ENCODE measurements around the gene MOB1B. TPM values are rescaled to one million over a fixed set of nuclear protein-coding genes. Genes with fewer than 3 reads are reported as not detected.

The MOB1B gene
- total and polyA plus RNA-seq, 2 experiments from 2014 or later: 7.9 to 30.2 TPM

GRCh38 chr4:71006203-71006907, 104.2 kb downstream of the MOB1B start:
- Histone ChIP-seq H2AFZ (no peak overlapping the region), H3F3A (replicated peaks; ENCODE audit: low read depth) (no peaks in the 10 kb centered on the region), H3K27me3 (ENCODE audit: insufficient read depth) (no peaks in the 10 kb centered on the region), H3K4me1 (ENCODE audit: insufficient read depth) (peaks cover 36% of the 10 kb centered on the region), H4K20me1 (replicated peaks; ENCODE audit: insufficient read depth) (peaks cover 13% of the 10 kb centered on the region), H3K4me2 (no peak overlapping the region), H3K4me3 (no peak overlapping the region), H3K79me2 (replicated peaks; ENCODE audit: insufficient read depth) (peaks cover 76% of the 10 kb centered on the region), H3K27ac (ENCODE audit: low read depth) (no peak overlapping the region), H3K9me2 (ENCODE audit: insufficient read depth) (no peaks in the 10 kb centered on the region), H3K36me3 (ENCODE audit: insufficient read depth) (no peaks in the 10 kb centered on the region; the same call in 1 of the 2 replicates)
- peaks cover 7% of the 10 kb centered on the region for H3K27me3 Mint-ChIP-seq (ENCODE audit: insufficient read depth, low read depth, poor library complexity)
- H3K4me3 Mint-ChIP-seq: no peak overlapping the region
- H3K4me1 Mint-ChIP-seq: peaks cover 50% of the 10 kb centered on the region
- H3K27ac Mint-ChIP-seq: no peak overlapping the region
- peaks cover 26% of the 10 kb centered on the region for H3K36me3 Mint-ChIP-seq (ENCODE audit: low read depth)
- H3K9me3 Mint-ChIP-seq: peaks cover 9% of the 10 kb centered on the region; the same call in 2 of the 3 replicates
- TF ChIP-seq REST (IDR thresholded peaks at IDR 0.05; ENCODE audit: unreplicated experiment) (no peak), ZNF462 (CRISPR knock-in tag; IDR thresholded peaks at IDR 0.05) (no peak), EZH2 (IDR thresholded peaks at IDR 0.05; ENCODE audit: low read depth, unreplicated experiment) (no peak), EZH2phosphoT487 (IDR thresholded peaks at IDR 0.05; ENCODE audit: unreplicated experiment) (no peak), ZNF331 (CRISPR knock-in tag; IDR thresholded peaks at IDR 0.05; ENCODE audit: low read depth) (no peak), CTCF (conservative IDR thresholded peaks at IDR 0.05; ENCODE audit: low read depth in 2 of 2) (no peak), CREB1 (CRISPR knock-in tag; IDR thresholded peaks at IDR 0.05; ENCODE audit: low read depth) (no peak), ZNF114 (CRISPR knock-in tag; IDR thresholded peaks at IDR 0.05) (no peak), NANOG (IDR thresholded peaks at IDR 0.05; ENCODE audit: borderline replicate concordance) (no peak), POLR2AphosphoS5 (IDR thresholded peaks at IDR 0.05; ENCODE audit: low read depth) (no peak), JUNB (IDR thresholded peaks at IDR 0.05; ENCODE audit: unreplicated experiment) (no peak), STAT1 (IDR thresholded peaks at IDR 0.05; ENCODE audit: unreplicated experiment) (no peak)
- TF ChIP-seq, protein P1, sequence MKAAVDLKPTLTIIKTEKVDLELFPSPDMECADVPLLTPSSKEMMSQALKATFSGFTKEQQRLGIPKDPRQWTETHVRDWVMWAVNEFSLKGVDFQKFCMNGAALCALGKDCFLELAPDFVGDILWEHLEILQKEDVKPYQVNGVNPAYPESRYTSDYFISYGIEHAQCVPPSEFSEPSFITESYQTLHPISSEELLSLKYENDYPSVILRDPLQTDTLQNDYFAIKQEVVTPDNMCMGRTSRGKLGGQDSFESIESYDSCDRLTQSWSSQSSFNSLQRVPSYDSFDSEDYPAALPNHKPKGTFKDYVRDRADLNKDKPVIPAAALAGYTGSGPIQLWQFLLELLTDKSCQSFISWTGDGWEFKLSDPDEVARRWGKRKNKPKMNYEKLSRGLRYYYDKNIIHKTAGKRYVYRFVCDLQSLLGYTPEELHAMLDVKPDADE (IDR thresholded peaks at IDR 0.05): no peak
- DNase-seq (ENCODE audit: low spot score) (no peak), ATAC-seq (no peak)

Data from GM23338 (cell line).